HG02870 (cell line): ENCODE data around the gene RNF6.

Experiments
- ATAC-seq: cut with Tn5 transposase; IDR thresholded peaks from one replicate; pipeline ENCODE4 v1.9.1; 2021; ENCODE audit warnings: mild to moderate bottlenecking, moderate library complexity; ENCODE audit not compliant: unreplicated experiment

Gene RNF6

GRCh38 chr13:26168237-26168814 is 53.8 kb downstream of the RNF6 start:
- ATAC-seq = no peak

GRCh38 chr13:26163812-26164211 is 58.3 kb downstream of the RNF6 start:
- ATAC-seq = no peak
